Measurements from ENCODE around the gene RAB6B.

- TF ChIP-seq, protein P1, sequence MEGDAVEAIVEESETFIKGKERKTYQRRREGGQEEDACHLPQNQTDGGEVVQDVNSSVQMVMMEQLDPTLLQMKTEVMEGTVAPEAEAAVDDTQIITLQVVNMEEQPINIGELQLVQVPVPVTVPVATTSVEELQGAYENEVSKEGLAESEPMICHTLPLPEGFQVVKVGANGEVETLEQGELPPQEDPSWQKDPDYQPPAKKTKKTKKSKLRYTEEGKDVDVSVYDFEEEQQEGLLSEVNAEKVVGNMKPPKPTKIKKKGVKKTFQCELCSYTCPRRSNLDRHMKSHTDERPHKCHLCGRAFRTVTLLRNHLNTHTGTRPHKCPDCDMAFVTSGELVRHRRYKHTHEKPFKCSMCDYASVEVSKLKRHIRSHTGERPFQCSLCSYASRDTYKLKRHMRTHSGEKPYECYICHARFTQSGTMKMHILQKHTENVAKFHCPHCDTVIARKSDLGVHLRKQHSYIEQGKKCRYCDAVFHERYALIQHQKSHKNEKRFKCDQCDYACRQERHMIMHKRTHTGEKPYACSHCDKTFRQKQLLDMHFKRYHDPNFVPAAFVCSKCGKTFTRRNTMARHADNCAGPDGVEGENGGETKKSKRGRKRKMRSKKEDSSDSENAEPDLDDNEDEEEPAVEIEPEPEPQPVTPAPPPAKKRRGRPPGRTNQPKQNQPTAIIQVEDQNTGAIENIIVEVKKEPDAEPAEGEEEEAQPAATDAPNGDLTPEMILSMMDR (IDR thresholded peaks at IDR 0.05; ENCODE audit: poor library complexity, severe bottlenecking) = no peak
- no peak for TF ChIP-seq TAF1 (IDR thresholded peaks at IDR 0.05; ENCODE audit: low read depth)
These were observed 28.4 kb upstream of the RAB6B start for GRCh38 chr3:133924041-133924440.
